Transverse colon (tissue), 4 donors: ENCODE results near the gene HOXC5. TPM values are rescaled to one million over a fixed set of nuclear protein-coding genes. Genes with fewer than 3 reads are reported as not detected.

Experiments used
- DNase-seq: peaks from one replicate; pipeline ENCODE4 v3.0.0-alpha.2; 2019
- H3K27ac ChIP-seq, 4 donors: fragments of 200-600 bp; sonication (generic); 2 replicates each; pipeline ENCODE4 v1.5.1; 2016 to 2018; ENCODE audit warnings: inconsistent platforms in 4 of 4
- H3K27me3 ChIP-seq: fragments of 200-600 bp; sonication (generic); 2 replicates; pipeline ENCODE4 v1.5.1; 2017; ENCODE audit warnings: inconsistent platforms
- H3K36me3 ChIP-seq, 4 donors: fragments of 200-600 bp; sonication (generic); 2 replicates each; pipeline ENCODE4 v1.5.1; 2017 to 2019; ENCODE audit warnings: inconsistent platforms in 4 of 4
- H3K4me1 ChIP-seq, 4 donors: fragments of 200-600 bp; sonication (generic); 2 replicates each; pipeline ENCODE4 v1.5.1; 2017 to 2020; ENCODE audit warnings: inconsistent platforms in 4 of 4
- H3K4me3 ChIP-seq, 4 donors: fragments of 200-600 bp; sonication (generic); 1 replicate in 1 of 4; 2 replicates in 3 of 4; pipeline versions ENCODE4 v1.5.1 to v1.6.1; 2017 to 2019; ENCODE audit warnings: inconsistent platforms in 4 of 4
- H3K9me3 ChIP-seq, 2 donors: fragments of 200-600 bp; sonication (generic); 2 replicates each; pipeline ENCODE4 v1.5.1; 2017 to 2019; ENCODE audit warnings: inconsistent platforms in 2 of 2
- CTCF ChIP-seq, 5 experiments: fragments of 200-600 bp in 3 of 5; fragments of 450-650 bp in 2 of 5; sonication (generic) in 3 of 5; IDR thresholded peaks; 1 replicate in 2 of 5; 2 replicates in 3 of 5; pipeline ENCODE4 v1.5.1; 2016 to 2017; ENCODE audit warnings: antibody characterized with exemption in 5 of 5, inconsistent platforms in 3 of 5, mild to moderate bottlenecking in 2 of 5, moderate library complexity in 1 of 5
- EP300 ChIP-seq: sonication (generic); formaldehyde crosslinking; IDR thresholded peaks from one replicate; pipeline ENCODE4 v1.6.1; 2017; ENCODE audit warnings: antibody characterized with exemption, low read depth
- POLR2A ChIP-seq: fragments of 450-650 bp; IDR thresholded peaks from one replicate; pipeline ENCODE4 v1.6.1; 2016; ENCODE audit warnings: antibody characterized with exemption, mild to moderate bottlenecking, moderate library complexity
- POLR2AphosphoS5 ChIP-seq, 3 donors: sonication (generic); formaldehyde crosslinking; IDR thresholded peaks; one replicate each; pipeline ENCODE4 v1.6.1; 2016; ENCODE audit warnings: antibody characterized with exemption in 3 of 3
- WGBS, 2 donors: methylation state at CpG; one replicate each; pipeline ENCODE4 v1.1.5; 2018; ENCODE audit warnings: low coverage in 1 of 2; 5-methylcytosine and 5-hydroxymethylcytosine counted together
- in situ Hi-C, 4 donors: fragments of 200-750 bp; cut with MboI; loops; one replicate each; pipeline versions ENCODE4 v1.15.0 to v1.15.1; 2017; ENCODE audit warnings: low sequenced_read_pairs in 3 of 4, low pct_ligation_motif_present in 1 of 4, low pct_unique_long_range_greater_than_20kb in 1 of 4
- intact Hi-C: fragments of 100-400 bp; cut with DNase I; formaldehyde crosslinking; loops from one replicate; pipeline ENCODE4 v1.15.1; 2023; ENCODE audit warnings: low total_unique reads
- total RNA-seq, 4 donors: library from RNA; depleted of rRNA; stranded (reverse); fragments of >200 nt; gene quantifications; one replicate each; pipeline ENCODE4 v1.1.0, GENCODE V29; 2016

Gene HOXC5
- total RNA-seq, 4 donors from 2014 or later: 0.27 to 0.60 TPM; not detected in 2

GRCh38 chr12:54021432-54022013 lies 11.3 kb upstream of the HOXC5 start:
- Histone ChIP-seq H3K27ac (no peak overlapping the region), H3K4me1 (peaks cover 10 to 33% (median 16%) of the 10 kb centered on the region in 4 donors), H3K36me3 (no peaks in the 10 kb centered on the region), H3K9me3 (no peaks in the 10 kb centered on the region), H3K27me3 (peaks cover 100% of the 10 kb centered on the region), H3K4me3 (no peak overlapping the region)
- DNase-seq: no peak
- intact Hi-C loops: no loop called here
- in situ Hi-C loops: loop anchor here in 1 of 4 donors (10.0 kb wide), 1 partner anchor 173 kb away; no protein-coding TSS in a partner anchor
- TF ChIP-seq POLR2AphosphoS5 (IDR thresholded peaks at IDR 0.05) (no peak), CTCF (IDR thresholded peaks at IDR 0.05) (no peak), POLR2A (no peak), EP300 (no peak)
- WGBS, 2 donors: 15 to 19% methylated on average over 6 to 16 of the region's 16 CpGs

- H3K36me3 ChIP-seq: no peaks in the 10 kb centered on the region
- in situ Hi-C loops (loop anchor here in 1 of 4 donors (10.0 kb wide), 1 partner anchor 172 kb away; no protein-coding TSS in a partner anchor), intact Hi-C loops (no loop called here)
- WGBS, 2 donors: 19 to 43% methylated on average over 4 to 8 of the region's 8 CpGs
- H3K4me1 ChIP-seq: peaks cover 0 to 25% (median 5%) of the 10 kb centered on the region in 4 donors
- peaks cover 100% of the 10 kb centered on the region for H3K27me3 ChIP-seq
- no peak for DNase-seq
- H3K4me3 ChIP-seq: no peak overlapping the region
- H3K9me3 ChIP-seq: no peaks in the 10 kb centered on the region
- TF ChIP-seq POLR2AphosphoS5 (IDR thresholded peaks at IDR 0.05) (no peak), POLR2A (no peak), CTCF (IDR thresholded peaks at IDR 0.05) (no peak), EP300 (no peak)
- no peak overlapping the region for H3K27ac ChIP-seq
Measured at GRCh38 chr12:54022960-54023884, 9.6 kb upstream of the HOXC5 start.

GRCh38 chr12:54024127-54024526 lies 8.7 kb upstream of the HOXC5 start:
- H3K4me1 ChIP-seq: peaks cover 4 to 30% (median 8%) of the 10 kb centered on the region in 4 donors
- peaks cover 100% of the 10 kb centered on the region for H3K27me3 ChIP-seq
- no peak for TF ChIP-seq POLR2AphosphoS5 (IDR thresholded peaks at IDR 0.05)
- no peak for TF ChIP-seq CTCF (IDR thresholded peaks at IDR 0.05)
- no peak for TF ChIP-seq POLR2A
- no peak for TF ChIP-seq EP300
- no peak overlapping the region for H3K27ac ChIP-seq
- intact Hi-C loops: no loop called here
- no peaks in the 10 kb centered on the region for H3K36me3 ChIP-seq
- 60 to 66% methylated on average over 5 to 17 of the region's 17 CpGs for WGBS, 2 donors
- in situ Hi-C loops: loop anchor here in 1 of 4 donors (10.0 kb wide), 1 partner anchor 171 kb away; no protein-coding TSS in a partner anchor
- no peaks in the 10 kb centered on the region for H3K9me3 ChIP-seq
- H3K4me3 ChIP-seq: no peak overlapping the region
- DNase-seq: no peak
